Pancreas (tissue), 10 donors: ENCODE measurements around the gene SDK1. TPM values are rescaled to one million over a fixed set of nuclear protein-coding genes. Genes with fewer than 3 reads are reported as not detected.
A peak's percentile ranks its signal among the peaks of the same experiment; 100 is the strongest.

ENCODE experiments used
- ATAC-seq, 4 donors: fragments of 200-7000 bp; cut with Tn5 transposase; one replicate each; pipeline versions ENCODE4 v1.8.0 to v1.9.1; 2020; ENCODE audit warnings: mild to moderate bottlenecking in 4 of 4, moderate library complexity in 4 of 4
- DNase-seq, 6 donors: peaks; one replicate each; pipeline ENCODE4 v3.0.0-alpha.2; 2020
- FAIRE-seq: peaks from 2 replicates; lab custom pipeline; 2012; peaks lifted over from hg19 to GRCh38; lab: Jason Lieb, UNC
- H3K27ac ChIP-seq, 4 donors: fragments of 200-600 bp; sonication (generic); 1 replicate in 3 of 4; 2 replicates in 1 of 4; pipeline versions ENCODE4 v1.5.0 to v1.8.0; 2020
- H3K27me3 ChIP-seq, 4 donors: fragments of 200-600 bp; one replicate each; pipeline ENCODE4 v1.8.0; 2021
- H3K36me3 ChIP-seq, 3 donors: fragments of 200-600 bp; sonication (generic) in 1 of 3; one replicate each; pipeline versions ENCODE4 v1.5.0 to v1.8.0; 2020 to 2021
- H3K4me1 ChIP-seq, 3 donors: fragments of 200-600 bp; one replicate each; pipeline ENCODE4 v1.8.0; 2021
- H3K4me3 ChIP-seq, 4 donors: fragments of 200-600 bp; sonication (generic) in 2 of 4; one replicate each; pipeline versions ENCODE4 v1.5.0 to v1.8.0; 2020 to 2021
- H3K9me3 ChIP-seq, 4 donors: fragments of 200-600 bp; one replicate each; pipeline ENCODE4 v1.8.0; 2021
- WGBS, 2 donors: extraction: QIAGEN DNeasy Blood & Tissue Kit; methylation state at CpG; one replicate each; pipeline ENCODE4 v1.1.7; 2013; 5-methylcytosine and 5-hydroxymethylcytosine counted together
- intact Hi-C, 3 donors: fragments of 100-400 bp; cut with DNase I; formaldehyde crosslinking; loops; one replicate each; pipeline versions ENCODE4 v1.11.1 to v1.14.2; 2022
- polyA plus RNA-seq, 2 donors: library from polyadenylated mRNA; stranded (reverse); fragments of 200-250 nt; gene quantifications; one replicate each; pipeline ENCODE4 v1.2.3, GENCODE V29; 2013
- total RNA-seq, 6 donors: library from RNA; stranded (reverse); fragmentation: NEBNext Ultra II Directional in 4 of 6; extraction: Animal tissue kit (Norgen Biotek cat#: 25700) in 4 of 6; gene quantifications; one replicate each; pipeline versions ENCODE4 v1.2.1 to v1.2.4, GENCODE V29; 2021 to 2023
- TF ChIP-seq, protein P1 (sequence below), 4 donors: fragments of 200-600 bp; sonication (generic) in 3 of 4; IDR thresholded peaks; one replicate each; pipeline versions ENCODE4 v1.5.0 to v1.8.0; 2021; ENCODE audit warnings: antibody characterized with exemption in 4 of 4
- donor health status: healthy with polysubstance abuse.
- donor health status: DM: no; HTN: no; CAD: no; lungs with moderate emphysema.
- donor health status: DM: no; HTN: no; CAD: no.
- donor health status: control.
- donor health status: control.
- donor health status: Bipolar disorder and iron deficiency.
- donor health status: DM: yes; HTN: yes; CAD: no.
- donor health status: DM: no; HTN: no; CAD: no.
- donor health status: DM: no; HTN: no; CAD: no.
- donor health status: DM: yes; HTN: yes; CAD: no.

Gene SDK1
- total and polyA plus RNA-seq, 8 donors, result 10.8 to 30.8 (median 19.8) TPM

- ATAC-seq (no peak), DNase-seq (no peak), FAIRE-seq (no peak)
- H3K27ac ChIP-seq, result no peak overlapping the region
- 93 to 95% methylated on average over 7 of the region's 7 CpGs for whole genome bisulfite sequencing, 2 donors
- H3K36me3 ChIP-seq, result no peaks in the 10 kb centered on the region
- H3K4me1 ChIP-seq, result peaks cover 0 to 4% (median 0%) of the 10 kb centered on the region in 3 donors
- H3K4me3 ChIP-seq, result no peak overlapping the region
- intact Hi-C loops, result no loop called here
- no peaks in the 10 kb centered on the region for H3K27me3 ChIP-seq
- no peaks in the 10 kb centered on the region for H3K9me3 ChIP-seq
- TF ChIP-seq, protein P1, sequence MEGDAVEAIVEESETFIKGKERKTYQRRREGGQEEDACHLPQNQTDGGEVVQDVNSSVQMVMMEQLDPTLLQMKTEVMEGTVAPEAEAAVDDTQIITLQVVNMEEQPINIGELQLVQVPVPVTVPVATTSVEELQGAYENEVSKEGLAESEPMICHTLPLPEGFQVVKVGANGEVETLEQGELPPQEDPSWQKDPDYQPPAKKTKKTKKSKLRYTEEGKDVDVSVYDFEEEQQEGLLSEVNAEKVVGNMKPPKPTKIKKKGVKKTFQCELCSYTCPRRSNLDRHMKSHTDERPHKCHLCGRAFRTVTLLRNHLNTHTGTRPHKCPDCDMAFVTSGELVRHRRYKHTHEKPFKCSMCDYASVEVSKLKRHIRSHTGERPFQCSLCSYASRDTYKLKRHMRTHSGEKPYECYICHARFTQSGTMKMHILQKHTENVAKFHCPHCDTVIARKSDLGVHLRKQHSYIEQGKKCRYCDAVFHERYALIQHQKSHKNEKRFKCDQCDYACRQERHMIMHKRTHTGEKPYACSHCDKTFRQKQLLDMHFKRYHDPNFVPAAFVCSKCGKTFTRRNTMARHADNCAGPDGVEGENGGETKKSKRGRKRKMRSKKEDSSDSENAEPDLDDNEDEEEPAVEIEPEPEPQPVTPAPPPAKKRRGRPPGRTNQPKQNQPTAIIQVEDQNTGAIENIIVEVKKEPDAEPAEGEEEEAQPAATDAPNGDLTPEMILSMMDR (IDR thresholded peaks at IDR 0.05), result no peak
Observed at GRCh38 chr7:3912291-3912690, 611.2 kb downstream of the SDK1 start.

- FAIRE-seq, result no peak
- peak in 2 of 4 donors; percentile 45 to 55 for ATAC-seq
- Histone ChIP-seq H3K9me3 (no peaks in the 10 kb centered on the region), H3K4me1 (peaks cover 0 to 4% (median 0%) of the 10 kb centered on the region in 3 donors), H3K4me3 (no peak overlapping the region), H3K27me3 (no peaks in the 10 kb centered on the region), H3K36me3 (no peaks in the 10 kb centered on the region), H3K27ac (no peak overlapping the region)
- TF ChIP-seq, protein P1 (IDR thresholded peaks at IDR 0.05), result no peak
- intact Hi-C loops, result no loop called here
- no peak for DNase-seq
- WGBS, 2 donors, result 86% methylated on average over 8 of the region's 8 CpGs
Observed at GRCh38 chr7:3914051-3914775, 613.2 kb downstream of the SDK1 start.

- H3K9me3 ChIP-seq, result no peaks in the 10 kb centered on the region
- WGBS, 2 donors, result 90 to 93% methylated on average over 9 of the region's 9 CpGs
- intact Hi-C loops, result no loop called here
- no peak for DNase-seq
- peaks cover 0 to 4% (median 0%) of the 10 kb centered on the region in 3 donors for H3K4me1 ChIP-seq
- TF ChIP-seq, protein P1 (IDR thresholded peaks at IDR 0.05), result no peak
- FAIRE-seq, result no peak
- H3K27ac ChIP-seq, result no peak overlapping the region
- no peaks in the 10 kb centered on the region for H3K27me3 ChIP-seq
- H3K36me3 ChIP-seq, result no peaks in the 10 kb centered on the region
- H3K4me3 ChIP-seq, result no peak overlapping the region
- no peak for ATAC-seq
Observed at GRCh38 chr7:3915337-3915878, 614.4 kb downstream of the SDK1 start.

- intact Hi-C loops, result no loop called here
- FAIRE-seq (no peak), ATAC-seq (peak in 2 of 4 donors; percentile 29 to 46), DNase-seq (no peak)
- peaks cover 0 to 4% (median 0%) of the 10 kb centered on the region in 3 donors for H3K4me1 ChIP-seq
- WGBS, 2 donors, result 73 to 84% methylated on average over 1 of the region's 1 CpG
- no peak overlapping the region for H3K4me3 ChIP-seq
- TF ChIP-seq, protein P1 (IDR thresholded peaks at IDR 0.05), result no peak
- H3K27me3 ChIP-seq, result no peaks in the 10 kb centered on the region
- H3K36me3 ChIP-seq, result no peaks in the 10 kb centered on the region
- H3K9me3 ChIP-seq, result no peaks in the 10 kb centered on the region
- H3K27ac ChIP-seq, result no peak overlapping the region
Observed at GRCh38 chr7:3916146-3916545, 615.1 kb downstream of the SDK1 start.

DNA sequence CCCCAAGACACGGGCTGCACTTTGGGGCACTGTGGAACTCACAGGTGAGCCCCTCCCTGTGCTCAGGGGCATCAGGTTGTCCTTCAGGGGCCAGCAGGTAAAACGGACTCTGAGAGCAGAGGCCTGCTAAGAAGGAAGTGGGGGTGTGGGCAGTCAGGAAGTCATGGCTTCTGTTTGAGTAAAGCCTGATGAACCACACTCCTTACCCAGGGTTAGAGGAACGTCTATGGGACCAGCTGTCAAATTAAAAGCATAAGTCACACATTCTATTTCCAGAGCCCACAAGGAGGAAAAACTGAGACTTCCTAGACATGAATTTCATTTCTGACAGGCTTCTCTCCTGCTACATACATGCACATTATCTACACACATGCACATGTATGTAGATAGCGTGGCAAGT is 616.4 kb downstream of the SDK1 start:
- TF ChIP-seq, protein P1 (IDR thresholded peaks at IDR 0.05), result no peak
- peaks cover 0 to 4% (median 0%) of the 10 kb centered on the region in 3 donors for H3K4me1 ChIP-seq
- no peak for ATAC-seq
- no peak for FAIRE-seq
- intact Hi-C loops, result no loop called here
- no peak overlapping the region for H3K4me3 ChIP-seq
- no peak overlapping the region for H3K27ac ChIP-seq
- H3K9me3 ChIP-seq, result no peaks in the 10 kb centered on the region
- no peak for DNase-seq
- H3K36me3 ChIP-seq, result no peaks in the 10 kb centered on the region
- WGBS, 2 donors, result 74 to 82% methylated on average over 4 of the region's 4 CpGs
- H3K27me3 ChIP-seq, result no peaks in the 10 kb centered on the region
